Smooth muscle cell of the brain vasculature (primary cell): ENCODE measurements around the gene FABP3.
A peak's percentile ranks its signal among the peaks of the same experiment; 100 is the strongest.
"Not testable (repeated sequence)": the region's sequence is repeated elsewhere in the genome, so short reads cannot be mapped to it uniquely, and the experiment has no call there.

Source experiments
- DNase-seq: peaks from one replicate; pipeline ENCODE4 v3.0.0-alpha.2; 2012; ENCODE audit warnings: low read depth, low spot score

FABP3 gene

DNA sequence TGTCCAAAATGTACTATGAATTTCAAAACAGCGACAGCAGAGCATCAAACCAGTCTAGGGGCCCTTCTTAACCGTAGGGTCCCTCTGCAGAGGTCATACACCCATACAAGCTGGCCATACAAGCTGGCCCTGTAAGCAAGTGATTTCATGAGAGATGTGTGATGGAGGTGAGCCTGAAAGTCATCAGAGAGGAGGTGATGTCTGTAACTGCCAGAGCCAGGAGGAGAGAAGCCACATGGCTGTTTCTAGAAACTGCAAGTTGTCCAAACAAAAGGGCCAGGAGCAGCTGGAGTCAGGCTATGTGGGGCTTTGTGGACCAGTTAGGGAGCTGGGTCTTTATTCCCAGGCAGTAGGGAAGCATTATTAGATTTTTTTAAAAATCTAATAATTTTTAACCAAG, 25.4 kb upstream of the FABP3 start:
- DNase-seq, result no peak

DNA sequence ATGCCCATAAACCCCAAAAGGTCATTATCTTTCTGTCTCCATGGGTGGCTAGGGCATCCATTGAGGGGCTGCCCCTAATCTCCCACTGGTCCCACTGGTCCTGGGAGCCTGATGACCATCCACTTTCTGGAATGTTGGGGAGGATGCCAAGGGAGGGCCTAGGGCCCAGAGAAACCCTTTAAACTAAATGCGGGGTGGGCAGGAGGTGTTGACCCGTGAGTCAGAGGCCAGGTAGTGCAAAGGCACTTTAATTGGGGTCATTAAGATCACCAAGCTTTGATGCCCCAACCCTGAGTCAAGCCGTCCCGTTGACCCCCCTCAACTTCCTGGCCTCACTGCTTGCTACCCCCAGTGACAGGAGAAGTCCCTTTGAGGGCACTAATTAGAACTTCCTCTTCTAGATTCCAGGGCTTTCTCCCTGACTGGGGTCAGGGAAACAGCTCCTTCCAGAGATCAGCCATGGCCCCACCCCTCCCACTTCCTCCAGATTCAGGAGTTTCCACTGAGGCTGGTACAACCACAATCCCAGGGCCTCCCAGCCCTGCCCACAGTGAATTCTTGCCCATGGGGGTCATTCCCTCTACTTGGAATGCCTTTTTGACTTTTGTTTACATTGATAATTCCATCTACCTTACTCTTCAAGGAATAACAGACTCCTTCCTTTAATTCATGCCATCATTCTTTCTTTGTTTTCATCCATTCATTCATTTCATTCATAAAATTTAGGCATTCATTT, 24.7 kb upstream of the FABP3 start:
- DNase-seq, result no peak

DNA sequence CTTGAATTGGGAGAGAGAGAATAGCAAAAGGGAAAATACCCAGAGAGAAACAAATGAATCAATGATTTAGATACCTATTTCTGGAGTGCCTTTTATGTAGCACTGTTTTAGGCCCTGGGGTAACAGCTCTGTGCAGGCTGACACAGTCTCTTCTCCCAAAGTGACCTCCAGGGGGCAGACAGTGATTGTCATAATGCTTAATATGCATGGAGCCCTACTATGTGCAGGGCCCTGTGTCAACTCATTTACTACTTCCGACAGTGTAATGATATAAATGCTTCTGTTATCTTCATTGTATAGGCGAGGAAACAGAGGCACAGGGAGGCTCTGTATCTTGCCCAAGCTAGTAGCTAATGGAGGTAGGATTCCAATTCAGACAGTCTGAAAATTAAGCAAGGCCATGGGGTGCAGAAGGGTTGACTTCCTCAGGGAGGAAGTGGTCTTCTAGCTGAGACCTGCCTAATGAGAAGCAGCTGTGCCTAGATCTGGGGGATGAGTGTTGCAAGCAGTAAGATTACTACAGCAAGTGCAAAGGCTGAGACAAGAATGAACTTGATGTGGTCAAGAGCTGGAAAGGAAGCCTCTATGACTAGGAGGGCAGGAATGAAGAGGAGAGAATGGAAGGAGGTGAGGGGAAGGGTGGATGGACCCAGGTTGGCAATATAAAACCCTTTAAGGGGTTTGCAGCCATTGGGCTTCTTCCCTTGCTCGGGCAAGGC, 23.9 kb upstream of the FABP3 start:
- no peak for DNase-seq

DNA sequence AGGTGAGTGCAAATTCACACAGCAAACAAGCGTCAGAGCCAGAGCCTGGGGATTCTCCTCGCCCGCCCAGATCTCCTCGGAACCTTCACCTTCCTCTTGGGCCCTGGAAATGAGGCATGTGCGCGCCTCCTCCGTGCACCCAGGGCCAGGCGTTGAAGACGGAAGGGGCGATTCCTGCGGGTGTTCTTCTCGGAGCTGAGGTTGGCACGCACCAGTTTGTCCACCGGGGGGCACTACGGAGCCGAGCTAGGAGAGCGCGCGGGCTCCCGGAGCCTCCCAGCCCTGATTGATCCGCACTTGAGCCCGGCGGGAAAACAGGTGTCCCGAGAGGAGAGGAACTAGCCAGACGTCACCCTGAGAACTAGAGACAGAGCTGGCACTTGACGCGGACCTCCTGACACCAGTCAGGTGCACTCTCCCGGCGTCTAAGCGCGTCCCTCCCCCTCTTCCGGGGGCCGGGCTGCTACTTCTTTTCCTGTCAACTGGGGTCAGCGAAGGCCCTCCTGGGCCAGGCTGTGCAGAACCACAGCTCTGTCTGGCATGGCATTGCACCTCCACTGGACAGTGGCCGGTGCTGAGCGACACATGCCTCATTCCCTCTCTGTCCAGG, 21.8 kb upstream of the FABP3 start:
- DNase-seq, result peak; percentile 40

DNA sequence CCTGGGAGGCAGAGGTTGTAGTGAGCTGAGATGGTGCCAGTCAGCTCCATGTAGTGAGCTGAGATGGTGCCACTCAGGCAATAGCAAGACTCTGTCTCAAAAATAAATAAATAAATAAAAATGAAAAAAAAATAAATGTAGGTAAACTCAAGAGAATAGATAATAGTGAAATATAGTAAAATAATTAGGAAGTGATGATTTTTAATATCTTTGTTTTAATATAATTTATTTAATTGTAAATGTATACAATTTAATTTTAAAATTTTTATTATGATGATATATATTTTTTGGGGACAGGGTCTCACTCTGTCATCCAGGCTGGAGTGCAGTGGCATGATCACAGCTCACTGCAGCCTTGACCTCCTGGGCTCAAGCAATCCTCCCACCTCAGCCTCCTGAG, 20.6 kb upstream of the FABP3 start:
- DNase-seq, result no peak

DNA sequence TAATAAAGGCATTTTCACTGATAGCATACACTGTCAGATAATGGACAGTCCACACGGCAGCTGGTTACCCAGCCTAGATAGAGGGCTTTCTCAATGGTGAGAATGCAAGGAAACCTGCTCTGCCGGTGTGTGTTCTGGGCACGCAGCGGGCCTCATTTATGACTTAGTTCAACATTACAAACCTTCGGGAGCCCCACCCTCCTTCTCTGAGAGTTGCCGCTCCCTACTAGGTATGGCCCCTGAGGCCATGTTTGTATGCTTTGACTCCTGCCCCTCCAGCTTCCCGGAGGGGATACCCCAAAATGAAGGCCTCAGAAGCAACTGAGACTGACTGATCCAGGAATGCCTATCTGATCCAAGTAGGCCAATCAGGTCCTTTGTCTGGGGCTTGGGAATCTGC, 17.2 kb upstream of the FABP3 start:
- no peak for DNase-seq

DNA sequence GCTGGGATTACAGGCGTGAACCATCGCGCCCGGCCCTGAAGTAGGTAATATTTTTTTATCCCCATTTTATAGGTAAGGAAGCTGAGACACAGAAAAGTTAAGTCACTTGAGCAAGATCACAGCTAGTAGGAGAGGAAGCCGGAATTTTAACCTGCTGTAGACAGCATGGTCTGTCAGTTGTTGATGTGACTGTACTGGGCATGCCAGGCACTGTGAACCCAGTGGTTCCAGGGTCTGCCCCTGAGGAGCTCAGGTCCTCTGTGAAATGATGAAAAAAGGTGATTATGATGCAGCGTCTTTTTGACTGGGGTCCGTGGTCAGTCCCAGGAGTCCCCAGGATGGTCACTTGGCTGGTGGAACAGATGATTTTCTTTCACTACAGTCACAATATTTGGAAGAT, 16.7 kb upstream of the FABP3 start:
- no peak for DNase-seq

DNA sequence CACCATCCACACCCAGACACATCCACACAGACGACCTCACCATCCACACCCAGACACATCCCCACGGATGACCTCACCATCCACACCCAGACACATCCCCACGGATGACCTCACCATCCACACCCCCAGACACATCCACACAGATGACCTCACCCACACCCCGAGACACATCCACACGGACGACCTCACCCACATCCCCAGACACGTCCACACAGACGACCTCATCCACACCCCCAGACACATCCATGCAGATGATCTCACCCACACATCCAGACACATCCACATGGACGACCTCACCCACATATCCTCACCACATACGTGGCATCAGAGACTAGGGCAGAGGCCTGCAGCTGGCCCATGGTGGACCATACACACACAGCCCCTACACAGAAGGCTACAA, 14.7 kb upstream of the FABP3 start:
- DNase-seq, result no peak

DNA sequence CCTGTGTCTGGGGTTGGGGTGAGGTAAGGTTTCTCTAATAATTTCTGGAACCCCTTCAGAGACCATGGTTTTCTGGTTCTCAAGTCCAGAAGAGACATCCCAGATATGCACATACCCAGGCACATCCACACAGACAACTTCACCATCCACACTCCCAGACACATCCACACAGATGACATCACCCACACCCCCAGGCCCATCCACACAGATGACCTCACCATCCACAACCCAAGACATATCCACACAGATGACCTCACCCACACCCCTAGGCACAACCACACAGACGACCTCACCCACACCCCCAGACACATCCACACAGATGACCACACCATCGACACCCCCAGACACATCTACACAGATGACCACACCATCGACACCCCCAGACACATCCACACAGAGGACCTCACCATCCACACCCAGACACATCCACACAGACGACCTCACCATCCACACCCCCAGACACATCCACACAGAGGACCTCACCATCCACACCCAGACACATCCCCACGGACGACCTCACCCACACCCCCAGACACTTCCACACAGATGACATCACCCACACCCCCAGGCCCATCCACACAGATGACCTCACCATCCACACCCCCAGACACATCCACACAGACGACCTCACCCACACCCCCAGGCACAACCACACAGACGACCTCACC, 13.8 kb upstream of the FABP3 start:
- DNase-seq, result not testable (repeated sequence)

DNA sequence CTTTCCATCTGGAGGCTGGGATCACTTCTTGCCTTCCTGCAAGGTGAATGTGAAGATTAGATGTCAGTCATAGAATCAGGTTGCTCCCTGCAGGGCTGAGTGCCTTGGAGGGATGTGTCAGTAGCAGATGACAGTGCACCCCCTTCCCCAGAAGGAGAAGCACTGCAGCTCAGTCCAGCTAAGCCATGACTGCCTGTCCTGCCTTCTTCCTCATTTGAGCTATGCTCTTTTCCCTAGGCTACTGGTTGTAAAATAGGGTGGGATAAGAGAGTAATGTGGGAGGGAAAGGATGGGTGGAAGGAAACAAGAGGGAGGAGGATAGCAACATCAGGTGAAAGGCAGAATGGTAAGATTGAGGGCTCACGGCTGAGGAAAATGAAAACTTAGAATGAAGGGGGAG, 11.1 kb upstream of the FABP3 start:
- no peak for DNase-seq

DNA sequence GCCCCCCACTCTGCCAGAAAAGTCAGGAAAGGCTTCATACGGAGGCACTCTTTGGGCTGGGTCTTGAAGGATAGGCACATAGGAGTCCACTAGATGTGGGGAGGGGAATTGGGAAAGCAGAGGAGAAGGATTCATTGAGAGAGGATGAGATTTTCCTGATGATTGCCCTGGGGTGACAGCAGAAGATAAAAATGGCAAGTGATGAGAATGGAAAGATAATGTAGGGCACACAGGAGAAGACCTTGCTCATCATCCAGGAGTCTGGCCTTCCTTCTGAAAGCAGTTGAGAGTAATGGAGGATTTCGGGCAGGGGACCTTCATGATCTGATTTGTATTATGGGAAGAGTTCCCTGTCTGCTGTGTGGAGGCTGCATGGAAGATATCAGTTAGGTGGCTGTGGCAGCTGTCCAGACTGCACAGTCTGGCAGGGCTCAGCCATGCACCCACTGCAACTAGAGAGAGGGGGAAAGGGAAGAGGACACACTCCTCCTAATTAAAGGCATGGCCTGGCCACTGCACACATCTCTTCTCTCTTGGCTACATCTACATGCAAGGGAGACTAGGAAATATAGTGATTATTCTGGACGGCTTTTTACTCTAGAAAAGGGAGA, 9.6 kb upstream of the FABP3 start:
- DNase-seq, result no peak

DNA sequence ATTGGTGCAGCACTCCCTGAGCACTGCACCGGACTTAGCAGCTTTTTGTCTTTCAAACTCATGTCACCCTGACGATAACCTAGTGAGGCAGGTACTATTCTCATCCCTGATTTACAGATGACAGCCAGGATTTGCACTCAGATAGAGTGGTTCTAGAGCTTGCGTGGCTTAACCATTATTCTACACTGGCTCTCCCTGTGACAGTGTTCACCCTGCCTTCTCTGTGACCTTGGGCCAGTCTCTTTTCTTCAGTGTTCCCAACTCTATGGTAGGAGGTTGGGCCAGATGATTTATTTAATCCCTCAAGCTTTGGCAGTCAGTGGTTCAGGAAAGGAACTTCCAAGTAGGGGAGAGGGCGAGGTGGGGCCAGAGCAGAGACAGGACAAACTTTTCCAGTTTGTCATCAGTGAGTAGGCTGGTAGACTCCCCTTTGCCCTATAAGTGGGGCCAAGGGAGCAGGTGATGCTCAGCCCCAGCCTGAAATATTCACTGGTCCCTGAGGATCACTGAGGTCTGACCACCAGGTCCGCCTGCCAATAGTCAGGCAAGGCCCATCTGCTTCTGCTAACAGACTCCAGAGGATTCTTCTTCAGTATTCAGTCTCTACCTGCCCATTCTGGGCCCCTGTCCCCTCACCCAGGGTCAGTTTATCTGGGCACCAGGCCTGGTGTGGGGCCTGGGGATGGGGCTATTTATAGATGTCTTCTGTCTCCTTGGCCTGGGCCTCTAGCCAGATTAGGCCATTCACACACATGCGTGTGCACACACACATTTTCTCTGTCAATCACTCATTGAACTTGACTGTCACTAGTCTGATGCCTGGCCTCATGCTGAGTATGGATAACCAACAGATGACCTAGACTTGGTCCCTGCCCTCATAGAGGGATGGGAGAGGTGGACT, 8.8 kb upstream of the FABP3 start:
- no peak for DNase-seq

DNA sequence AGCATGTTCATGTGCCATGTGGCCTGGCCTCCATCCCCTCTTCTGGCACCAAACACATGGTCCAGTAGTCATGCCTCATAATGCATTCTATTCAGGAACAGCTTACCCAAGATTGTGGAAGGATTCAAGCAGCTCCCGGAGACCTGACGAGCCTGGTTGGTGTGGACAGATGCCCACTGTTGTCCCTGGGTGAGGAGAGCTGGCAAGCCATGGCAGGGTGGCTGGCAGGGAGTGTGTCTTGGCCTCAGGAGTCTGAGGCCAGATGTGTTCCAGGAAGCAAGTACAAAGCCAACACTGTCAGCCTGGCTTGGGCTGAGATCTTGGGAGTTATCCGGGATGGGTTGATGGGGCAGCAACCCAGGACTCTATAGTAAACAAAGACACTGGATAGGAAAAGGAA, 7.3 kb upstream of the FABP3 start:
- DNase-seq, result no peak

DNA sequence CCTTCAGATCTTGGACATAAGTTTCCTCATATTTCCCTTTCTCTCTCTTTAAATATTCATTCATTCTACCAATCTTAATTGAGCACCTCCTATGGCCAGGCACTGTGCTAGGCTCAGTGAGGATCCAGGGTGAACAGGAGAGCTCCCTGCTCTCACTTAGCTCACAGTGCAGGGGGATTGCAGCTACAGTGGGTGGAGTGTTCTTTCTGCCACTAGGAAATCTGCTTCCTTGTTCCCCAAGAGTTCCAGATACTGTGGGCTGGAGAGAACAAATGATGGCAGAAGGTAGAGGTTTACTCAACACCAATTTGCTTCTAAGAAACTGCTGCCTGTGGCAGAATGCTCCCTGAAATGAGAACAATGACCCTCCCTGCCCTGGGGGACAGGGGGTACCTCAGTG, 5.1 kb upstream of the FABP3 start:
- no peak for DNase-seq

DNA sequence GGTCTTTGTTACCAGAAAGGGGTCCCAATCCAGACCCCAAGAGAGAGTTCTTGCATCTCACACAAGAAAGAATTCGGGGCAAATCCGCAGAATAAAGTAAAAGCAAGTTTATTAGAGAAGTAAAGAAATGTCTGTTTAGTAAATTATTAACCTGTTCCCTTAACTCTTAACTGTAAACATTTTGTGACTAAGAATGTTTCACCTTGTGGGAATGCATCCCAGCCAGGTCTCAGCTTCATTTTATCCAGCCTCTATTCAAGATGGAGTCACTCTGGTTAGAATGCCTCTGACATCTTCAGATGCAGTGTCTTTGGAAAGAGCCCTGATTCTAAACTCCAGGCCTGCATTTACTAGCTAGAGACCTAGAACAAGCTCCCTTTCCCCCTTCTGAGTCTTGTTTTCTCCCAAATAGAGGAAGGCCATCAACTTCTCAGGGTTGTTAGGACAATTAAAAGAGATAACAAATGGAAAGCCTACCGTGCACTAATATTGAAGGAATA, 4.5 kb upstream of the FABP3 start:
- no peak for DNase-seq

DNA sequence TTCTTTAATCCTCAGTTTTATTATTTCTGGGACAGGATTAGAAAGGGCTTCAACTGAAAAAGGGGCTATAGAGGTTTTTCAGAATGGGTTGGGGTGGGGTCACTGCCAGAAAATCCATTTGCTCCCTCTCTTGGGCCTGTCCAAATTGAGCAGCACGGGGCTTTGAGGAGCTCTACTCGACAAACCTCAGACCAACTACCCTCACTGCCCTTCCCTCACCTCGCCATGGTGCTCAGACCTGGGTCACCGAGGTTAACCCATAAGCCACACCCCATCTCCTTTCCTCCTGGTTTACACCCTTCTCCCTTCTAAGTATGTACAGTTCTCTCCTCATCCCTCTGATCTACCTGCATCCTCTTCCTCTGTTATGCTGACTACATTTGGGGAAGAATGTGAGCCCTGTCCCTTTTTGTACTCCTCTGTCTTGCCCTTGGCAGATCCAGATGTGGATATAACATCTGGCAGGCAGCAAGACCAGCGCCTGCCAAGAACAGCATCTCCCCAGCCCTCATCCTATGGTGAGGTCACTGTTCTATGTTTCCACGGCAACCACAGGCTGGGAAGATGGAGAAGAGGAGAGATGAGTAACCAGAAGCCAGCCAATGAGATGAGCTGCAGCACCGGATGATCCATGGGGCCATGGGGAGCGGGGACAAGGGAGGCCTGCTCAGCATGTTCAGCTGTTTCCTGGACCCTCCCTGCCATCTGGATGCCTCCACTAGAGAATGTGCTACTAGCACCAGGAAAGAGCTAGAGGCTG, 3.7 kb upstream of the FABP3 start:
- peak; percentile 96 for DNase-seq

DNA sequence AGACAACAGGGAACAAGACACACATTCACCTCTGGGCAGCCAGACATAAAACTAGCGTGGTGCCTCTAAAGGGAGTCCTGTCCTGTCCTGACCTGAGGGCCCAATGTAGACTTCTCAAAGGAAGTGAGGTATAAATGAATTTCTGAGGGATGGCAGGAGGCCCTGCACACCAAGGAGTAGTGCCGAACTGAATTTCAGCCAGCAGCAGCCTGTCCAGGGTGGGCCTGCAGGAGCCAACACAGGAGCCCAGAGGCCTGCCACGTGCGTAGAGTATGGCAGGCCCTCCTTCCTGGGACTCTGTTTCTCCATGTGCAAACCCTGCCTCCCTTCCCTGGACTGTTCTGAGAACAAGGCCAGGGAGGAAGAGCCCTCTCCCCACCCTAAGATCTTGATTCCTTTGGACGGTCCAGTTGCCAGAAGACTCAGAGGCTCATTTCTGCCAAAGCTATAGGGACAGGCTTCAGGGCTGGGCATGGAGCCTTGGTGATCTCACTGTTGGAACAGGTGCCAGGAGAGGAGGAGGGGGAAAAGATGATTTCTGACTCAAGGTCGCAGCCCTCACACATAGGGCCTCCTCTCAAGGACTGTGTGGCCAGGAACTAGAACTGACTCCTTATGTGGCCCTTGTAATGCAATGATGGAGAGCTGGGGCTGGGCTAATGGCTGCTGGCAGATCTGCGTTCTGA, 1.8 kb upstream of the FABP3 start:
- no peak for DNase-seq

DNA sequence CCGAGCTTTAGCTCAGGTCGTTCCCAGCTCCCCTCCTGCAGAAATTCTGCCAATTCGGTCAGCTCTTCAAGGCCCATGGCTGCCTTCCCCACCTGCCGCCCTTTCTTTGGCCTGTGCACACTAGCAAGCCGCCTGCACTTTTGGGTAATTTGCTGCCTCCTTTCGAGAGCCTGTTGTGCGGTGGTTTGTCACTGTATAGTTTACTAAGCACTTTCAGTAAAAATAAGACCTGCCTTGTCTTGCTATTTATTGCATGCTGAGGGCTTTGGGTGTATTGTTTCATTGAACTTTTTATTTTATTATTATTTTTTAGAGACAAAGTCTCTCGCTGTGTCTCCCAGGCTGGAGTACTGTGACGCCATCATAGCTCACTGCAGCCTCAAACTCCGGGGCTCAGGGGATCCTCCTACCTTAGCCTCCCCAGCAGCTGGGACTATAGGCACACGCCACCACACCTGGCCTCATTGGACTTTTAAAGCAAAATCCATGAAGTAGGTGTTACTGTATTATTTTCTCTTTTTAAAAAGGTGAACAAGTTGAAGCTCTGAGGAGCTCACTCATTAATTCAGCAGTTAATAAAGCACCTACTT, 1.1 kb upstream of the FABP3 start:
- DNase-seq, result no peak

DNA sequence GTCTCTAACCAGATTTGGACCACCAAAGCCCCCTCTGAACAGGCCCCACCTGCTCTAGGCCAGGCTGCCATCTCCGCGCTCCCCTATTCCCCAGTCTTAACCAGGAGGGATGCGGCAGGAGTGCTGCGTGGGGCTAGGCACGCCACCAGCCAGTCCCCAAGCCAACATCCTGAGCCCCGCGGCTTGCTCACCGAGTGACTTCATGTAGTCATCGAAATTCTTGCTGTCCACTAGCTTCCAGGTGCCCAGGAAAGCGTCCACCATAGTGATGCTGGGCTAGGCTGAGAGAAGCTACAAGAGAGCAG, 173 bp downstream of the FABP3 start:
- no peak for DNase-seq
